GM18499 (cell line): ENCODE measurements around the gene PDK2.
"Not testable (repeated sequence)": the region's sequence is repeated elsewhere in the genome, so short reads cannot be mapped to it uniquely, and the experiment has no call there.

Experiments used
- ATAC-seq: cut with Tn5 transposase; IDR thresholded peaks from one replicate; pipeline ENCODE4 v1.9.1; 2021; ENCODE audit warnings: moderate number of reproducible peaks; ENCODE audit not compliant: insufficient read depth, unreplicated experiment

Gene PDK2

DNA sequence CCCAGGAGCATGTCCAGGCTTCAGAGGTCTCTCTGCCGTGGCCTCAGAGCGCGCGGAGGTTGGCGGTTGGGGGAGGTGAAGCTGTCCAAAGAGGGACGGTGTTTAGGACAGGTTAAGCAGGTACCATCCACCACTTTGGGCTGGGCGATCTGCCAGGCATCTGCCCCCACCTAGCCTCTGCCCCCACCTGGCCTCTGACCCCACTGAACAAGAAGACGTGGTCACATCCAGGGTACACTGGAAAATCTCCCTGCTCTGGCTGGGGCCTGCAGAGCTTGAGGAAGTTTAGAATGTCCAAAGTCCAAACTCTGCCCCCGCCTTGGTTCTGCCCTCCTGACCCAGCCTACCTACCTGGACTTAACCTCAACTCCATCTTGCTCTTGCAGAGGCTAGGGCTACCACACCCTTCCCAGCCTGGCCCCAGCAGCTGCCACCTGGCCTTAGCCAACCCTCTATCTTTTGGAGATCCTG is 37.6 kb upstream of the PDK2 start:
- ATAC-seq = no peak

DNA sequence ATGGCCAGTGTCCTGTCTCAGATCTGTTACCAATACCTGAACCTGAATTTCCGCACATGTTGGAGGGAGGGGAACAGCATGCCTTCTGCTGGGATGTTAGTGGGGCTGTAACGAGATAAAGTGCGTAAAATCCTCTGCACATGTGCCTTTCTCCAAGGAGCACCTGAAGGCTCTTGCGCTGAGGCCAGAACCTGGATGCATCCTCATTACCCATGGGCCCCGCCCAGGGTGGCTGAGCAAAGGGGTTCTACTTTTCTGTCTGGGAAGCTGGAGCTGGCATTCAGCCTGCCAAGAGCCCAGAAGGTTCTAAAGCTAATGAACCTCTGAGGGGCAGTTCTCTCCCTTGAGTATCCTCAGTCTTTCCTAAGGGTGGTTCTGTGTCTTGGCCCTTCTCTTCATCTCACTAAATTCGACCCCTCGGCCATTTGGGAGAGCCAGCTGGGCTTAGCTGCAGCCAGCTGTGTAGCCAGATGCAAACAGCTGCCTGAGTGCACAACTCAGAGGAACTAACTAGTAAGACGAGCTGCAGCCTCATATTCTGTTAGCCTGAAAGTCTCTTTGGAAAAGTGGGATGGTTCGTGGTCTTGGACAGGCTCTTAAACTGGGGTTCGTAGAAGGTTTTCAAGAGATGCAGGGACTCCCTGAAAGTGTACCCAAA is 36.7 kb upstream of the PDK2 start:
- no peak for ATAC-seq

DNA sequence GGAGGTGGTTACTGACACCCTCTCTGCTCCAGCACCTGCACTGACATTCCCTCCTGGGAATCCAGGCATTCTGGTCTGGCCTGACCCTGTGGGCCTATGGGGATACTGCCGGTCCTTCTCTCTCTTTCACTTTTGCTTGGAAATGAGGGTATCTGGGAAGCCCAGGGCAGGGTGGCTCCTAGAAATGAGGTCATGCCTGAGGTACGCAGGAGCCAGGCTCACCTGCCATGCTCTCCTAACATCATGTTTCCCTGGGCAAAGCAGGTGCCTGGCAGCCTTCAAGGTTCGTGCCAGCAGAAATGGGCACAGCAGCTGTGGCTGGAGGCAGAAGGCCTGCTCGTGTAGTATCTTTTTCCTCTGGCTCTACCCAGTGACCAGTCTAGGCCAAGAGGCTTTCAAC is 35.9 kb upstream of the PDK2 start:
- no peak for ATAC-seq

DNA sequence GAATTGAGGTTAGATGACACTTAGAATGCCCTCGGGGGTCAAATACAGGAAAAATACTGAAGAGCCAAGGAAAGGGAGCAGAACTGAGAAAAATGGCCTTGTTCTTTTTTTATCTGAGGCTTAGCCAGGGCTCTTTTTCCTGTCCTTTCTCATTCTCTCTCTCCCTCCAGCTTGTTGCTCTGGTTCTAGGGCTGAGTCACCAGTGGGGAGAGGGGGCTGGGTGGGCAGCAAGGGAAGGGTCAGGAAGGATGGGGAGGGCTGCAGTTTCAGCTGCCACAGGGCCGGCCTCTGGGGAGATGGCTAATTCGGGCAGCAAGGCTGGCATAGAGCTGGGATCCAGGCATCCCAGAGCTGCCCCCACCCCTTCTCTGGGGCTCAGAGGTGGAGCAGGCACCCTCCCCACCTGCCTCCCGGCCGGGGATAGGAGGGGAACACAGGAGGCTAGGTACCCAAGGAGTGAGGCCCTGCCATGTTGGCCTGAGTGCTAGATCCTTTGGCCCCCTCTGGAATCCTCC is 35.3 kb upstream of the PDK2 start:
- no peak for ATAC-seq

DNA sequence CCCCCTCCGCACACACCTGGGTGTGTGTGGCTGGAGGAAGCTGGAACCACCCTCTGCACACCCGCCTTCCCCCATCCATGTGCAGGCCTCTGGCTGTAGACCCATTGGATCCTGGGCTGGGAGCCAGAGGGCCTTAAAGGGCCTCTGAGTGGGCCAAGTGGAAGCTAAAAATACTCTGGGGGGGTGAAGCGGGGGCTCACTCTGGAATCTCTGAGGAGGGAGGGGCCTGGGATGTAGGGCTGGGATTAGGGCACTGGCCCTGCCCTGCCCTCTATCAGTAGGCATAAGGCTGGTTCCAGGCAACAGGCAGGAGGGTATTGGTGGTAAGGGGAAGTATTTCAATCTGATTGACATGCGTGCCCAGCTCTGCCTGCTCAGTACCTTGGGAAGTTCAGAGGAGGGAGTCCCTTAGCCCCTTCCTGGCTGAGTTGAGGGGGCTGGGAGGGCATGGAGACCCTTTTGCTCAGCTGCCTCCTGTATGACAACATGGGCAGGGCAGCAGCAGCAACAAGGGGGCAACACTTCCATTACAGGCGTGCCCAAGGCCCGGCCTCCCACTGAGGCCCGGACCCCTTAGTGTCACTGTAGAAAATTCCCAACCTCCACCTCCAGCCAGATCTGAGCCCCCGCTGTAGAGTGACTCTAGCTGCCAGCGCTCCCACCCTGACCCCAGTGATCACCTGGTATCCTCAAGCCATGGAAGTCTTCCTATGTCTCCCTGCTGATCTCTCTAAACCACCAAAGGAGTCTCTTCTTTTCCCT is 34.0 kb upstream of the PDK2 start:
- no peak for ATAC-seq

DNA sequence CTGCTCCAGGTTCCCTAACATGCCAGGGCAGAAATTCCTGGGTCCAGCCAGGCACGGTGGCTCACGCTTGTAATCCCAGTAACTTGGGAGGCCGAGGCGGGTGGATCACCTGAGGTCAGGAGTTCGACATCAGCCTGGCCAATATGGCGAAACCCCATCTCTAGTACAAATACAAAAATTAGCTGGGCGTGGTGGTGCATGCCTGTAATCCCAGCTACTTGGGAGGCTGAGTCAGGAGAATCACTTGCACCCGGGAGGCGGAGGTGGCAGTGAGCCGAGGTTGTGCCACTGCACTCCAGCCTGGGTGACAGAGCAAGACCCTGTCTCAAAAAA is 33.5 kb upstream of the PDK2 start:
- ATAC-seq = not testable (repeated sequence)

DNA sequence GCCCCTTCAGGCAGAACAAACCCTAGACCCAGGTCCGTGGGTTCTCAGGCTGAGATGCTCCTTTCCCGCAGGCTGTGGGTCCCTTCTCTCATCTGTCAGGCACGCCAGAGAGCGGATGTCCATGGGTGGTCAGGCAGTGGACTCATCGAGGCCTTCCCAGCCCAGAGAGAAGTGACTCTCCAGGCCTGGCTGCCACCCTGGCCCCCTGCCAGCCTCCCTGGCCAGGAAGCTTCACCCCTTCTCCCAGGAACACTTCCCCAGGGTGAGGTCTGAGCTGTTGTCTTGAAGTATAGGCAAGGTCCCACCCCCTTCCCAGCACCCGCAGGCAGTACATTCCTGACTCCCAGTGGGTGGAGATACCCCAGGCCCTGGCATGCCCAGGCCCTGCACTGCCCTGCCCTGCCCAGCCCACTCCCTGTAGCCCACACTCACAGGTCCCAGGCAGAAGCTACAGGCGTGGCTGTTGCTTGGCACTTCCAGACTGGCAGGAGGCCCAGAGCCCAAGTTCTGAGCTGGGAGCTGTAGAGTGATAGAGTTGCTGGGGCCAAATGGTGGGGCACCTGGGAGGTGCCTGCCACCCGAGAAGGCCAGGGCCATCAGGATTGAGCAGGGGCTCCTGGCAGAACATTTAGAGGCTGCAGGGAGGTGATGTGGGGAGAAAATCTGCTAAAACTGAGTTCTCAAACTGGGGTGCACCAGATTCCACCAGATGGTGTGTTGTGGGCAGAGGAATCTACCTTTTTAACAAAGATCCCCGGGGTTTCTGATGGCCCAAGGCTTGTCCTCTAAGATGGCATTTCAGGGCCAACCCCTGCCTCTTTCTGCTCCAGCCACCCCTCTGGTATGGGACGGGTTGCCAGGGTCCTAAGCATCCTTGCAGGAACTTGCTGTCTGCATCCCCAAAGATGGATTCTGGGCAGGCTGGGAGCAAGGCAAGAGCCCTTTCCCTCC is 32.6 kb upstream of the PDK2 start:
- ATAC-seq = no peak

DNA sequence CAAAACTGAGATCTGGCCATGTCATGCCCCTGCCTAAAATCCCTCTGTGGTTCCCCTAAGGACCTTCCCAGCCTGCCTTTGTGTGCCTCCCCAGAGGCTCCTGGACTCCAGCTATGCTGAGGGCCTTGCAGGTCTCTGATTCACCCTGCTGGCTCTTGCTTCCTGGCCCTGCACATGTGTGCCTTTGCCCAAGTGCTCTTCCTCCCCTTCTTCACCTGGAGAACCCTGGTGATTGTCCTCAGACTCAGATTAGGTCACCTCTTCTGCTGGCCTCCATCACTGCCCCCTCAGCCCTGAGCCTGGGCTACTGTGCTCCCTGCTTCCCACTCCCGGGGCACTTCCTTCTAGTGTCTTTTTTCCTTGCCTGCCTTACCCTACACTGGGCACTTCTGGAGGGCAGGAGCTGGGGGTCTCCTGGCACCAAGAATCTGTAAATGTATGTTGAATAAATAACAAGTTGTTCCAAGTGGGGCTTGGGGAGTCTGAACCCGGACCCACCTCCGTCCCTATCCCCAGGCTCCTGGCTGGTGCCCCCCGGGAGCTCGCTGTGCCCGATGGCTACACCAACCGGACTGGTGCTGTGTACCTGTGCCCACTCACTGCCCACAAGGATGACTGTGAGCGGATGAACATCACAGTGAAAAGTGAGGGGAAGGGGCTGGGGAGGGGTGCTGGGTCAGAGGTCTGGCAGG is 31.4 kb upstream of the PDK2 start:
- ATAC-seq = no peak

DNA sequence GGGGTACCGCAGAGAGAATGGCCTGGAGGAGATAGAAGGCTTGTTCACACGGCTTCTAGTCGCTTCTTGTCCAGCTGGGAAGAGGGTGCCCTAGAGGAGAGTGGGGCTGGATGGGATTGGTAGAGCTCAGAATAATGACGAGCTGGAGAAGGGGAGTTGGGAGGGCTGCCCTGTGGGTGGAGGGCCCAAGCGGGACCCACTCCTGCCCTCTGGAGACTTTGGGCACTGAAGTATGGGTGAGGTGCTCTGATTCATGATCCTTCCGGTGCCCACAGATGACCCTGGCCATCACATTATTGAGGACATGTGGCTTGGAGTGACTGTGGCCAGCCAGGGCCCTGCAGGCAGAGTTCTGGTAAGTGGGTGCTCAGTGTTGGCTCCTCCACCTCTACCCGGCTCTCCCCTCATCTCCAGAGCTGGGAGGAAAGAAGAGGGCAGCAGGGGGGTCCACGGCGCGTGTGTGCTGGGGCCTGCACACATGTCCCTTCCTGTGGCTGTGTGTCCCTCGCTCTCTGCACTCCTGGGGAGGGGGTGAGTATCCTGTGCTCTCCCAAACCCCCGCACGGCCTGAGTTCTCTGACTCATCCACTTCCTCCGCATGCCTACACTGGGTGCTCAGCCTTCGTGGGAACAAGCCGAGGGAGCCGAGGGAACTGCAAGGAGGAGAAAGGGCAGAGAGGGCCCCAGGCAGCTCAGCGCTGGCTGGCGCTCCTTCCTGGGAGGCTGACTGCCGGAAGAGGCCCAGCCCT is 30.7 kb upstream of the PDK2 start:
- no peak for ATAC-seq

DNA sequence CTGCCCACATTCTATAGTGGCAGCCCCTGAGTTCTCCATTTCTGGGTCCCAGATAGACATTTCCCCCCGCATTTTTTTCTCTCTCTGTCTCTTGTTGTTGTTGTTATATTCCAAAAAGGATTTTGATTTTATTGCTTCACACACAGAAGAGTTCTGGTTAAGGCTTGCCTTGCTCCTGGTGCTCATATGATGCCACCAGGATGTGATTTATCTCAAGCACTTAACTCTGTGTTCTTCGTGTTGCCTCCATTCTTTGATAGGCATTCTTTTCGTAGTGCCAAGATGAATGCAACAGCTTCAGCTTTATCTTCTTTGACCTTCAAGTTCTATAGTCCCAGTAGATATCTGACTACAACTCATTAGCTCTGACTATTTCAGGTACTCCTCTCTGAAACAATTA is 30.1 kb upstream of the PDK2 start:
- ATAC-seq = no peak

DNA sequence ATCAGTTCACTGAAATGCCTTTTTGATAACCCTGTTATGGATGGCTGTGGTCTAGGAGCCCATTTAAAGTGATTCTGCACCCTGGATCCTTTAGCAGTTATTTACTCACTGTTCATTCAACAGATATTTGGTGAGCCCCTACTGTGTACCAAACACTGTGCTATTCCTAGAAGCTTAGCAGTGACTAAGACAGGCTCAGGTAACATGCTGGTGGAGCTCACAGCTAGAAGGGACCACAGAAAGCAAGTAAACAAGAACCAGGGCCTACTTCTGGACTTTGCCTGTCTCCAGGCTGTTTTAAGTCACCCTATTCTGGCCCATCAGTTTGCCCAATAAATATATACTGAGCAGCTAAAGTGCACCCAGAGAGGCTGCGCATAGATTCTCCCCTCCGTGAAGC is 28.2 kb upstream of the PDK2 start:
- ATAC-seq = no peak

DNA sequence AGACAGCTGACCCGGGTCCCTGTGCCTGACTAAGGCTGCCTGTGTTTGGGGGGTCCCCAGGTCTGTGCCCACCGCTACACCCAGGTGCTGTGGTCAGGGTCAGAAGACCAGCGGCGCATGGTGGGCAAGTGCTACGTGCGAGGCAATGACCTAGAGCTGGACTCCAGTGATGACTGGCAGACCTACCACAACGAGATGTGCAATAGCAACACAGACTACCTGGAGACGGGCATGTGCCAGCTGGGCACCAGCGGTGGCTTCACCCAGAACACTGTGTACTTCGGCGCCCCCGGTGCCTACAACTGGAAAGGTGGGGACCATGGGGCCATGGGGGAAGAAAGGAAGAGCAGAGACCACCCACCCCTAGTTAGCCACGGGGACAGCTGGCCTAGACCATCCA is 27.2 kb upstream of the PDK2 start:
- no peak for ATAC-seq

DNA sequence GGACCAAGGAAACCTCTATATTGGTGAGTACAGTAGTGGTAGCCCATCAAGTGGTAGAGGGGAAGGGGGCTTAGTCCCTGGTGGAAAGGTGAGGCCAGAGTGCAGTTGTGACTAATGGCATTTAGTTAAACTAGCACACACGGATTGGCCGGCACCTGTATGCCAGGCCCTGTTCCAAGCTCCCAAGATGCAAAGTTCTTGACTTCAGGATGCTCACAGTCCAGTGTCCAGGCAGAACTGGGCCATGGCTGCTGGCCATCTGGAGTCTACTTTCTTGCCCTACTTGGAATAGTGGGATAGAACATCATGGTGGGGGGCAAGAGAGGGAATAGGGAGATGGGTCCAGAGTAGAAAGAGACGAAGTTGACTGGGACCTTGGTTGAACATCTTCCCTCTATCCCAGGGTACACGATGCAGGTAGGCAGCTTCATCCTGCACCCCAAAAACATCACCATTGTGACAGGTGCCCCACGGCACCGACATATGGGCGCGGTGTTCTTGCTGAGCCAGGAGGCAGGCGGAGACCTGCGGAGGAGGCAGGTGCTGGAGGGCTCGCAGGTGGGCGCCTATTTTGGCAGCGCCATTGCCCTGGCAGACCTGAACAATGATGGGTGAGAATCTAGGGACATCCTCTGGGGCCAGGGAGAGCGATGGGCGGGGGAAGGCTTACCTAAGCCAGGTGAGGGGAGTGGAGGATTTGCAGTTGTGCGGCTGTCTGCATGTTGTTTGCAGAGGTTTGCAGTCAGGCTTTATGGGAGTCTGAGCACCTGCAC is 24.1 kb upstream of the PDK2 start:
- no peak for ATAC-seq

DNA sequence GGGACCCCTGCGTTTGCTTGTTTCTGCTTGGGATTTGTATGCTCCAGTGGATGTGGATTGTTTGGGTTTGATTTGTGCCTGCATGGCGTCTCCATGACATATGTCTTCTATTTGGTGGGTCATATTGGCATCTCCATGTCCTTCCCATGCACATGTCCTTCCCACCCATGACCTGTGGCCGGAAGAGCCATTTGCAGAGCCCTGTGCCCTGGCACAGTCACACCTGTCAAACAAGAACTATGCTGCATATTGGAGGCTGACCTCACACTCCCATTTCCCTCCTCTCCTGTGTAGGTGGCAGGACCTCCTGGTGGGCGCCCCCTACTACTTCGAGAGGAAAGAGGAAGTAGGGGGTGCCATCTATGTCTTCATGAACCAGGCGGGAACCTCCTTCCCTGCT is 23.5 kb upstream of the PDK2 start:
- ATAC-seq = no peak

DNA sequence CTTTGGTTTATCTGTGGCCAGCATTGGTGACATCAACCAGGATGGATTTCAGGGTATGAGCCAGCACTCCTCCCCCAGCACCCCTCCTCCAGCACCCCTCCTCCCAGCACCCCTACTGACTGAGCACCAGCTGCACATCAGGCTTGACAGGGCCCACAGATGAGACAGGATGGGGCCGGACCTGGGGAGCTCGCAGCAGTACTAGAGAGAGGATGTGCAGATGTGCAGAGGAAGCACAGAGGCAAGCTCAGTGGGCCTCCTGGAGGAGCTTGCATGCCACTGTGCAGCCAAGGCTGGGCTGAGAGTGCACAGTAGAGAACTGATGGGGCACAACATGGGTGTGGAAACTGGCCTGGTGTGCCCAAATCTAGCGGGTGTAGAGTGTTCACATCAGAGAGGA is 23.0 kb upstream of the PDK2 start:
- no peak for ATAC-seq

DNA sequence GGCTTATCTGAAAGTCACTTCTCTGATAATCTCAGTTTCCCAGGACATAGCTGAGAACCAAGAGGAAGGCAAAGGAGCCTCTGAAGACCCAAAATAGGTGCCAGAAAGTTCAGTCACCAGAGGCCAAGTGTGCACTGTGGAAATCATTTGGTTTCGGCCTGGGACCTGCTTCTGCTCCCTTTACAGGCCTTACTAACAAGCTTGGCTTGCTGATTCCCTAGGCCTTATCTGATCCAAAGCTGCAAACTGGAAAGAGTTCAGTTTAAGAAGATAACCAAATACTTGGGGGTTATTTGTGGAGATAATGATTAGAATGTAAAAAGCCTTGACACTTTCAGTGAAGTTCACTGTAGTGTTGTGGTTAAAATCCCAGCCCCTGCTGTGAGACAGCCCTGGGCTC is 22.2 kb upstream of the PDK2 start:
- ATAC-seq = no peak

DNA sequence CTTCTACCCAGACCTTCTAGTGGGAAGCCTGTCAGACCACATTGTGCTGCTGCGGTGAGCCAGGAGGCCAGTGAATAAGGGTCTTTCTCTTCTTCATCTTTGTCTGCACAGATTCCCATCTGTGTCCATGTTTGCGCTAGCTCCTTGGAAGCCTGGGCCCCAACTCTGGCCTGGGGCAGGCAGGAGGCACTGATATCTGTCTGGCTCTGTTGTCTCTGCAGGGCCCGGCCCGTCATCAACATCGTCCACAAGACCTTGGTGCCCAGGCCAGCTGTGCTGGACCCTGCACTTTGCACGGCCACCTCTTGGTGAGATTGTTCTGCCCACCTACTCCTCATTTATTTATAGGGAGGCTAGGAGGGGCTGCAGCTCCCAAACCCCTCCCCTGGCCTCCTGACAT is 20.9 kb upstream of the PDK2 start:
- no peak for ATAC-seq

DNA sequence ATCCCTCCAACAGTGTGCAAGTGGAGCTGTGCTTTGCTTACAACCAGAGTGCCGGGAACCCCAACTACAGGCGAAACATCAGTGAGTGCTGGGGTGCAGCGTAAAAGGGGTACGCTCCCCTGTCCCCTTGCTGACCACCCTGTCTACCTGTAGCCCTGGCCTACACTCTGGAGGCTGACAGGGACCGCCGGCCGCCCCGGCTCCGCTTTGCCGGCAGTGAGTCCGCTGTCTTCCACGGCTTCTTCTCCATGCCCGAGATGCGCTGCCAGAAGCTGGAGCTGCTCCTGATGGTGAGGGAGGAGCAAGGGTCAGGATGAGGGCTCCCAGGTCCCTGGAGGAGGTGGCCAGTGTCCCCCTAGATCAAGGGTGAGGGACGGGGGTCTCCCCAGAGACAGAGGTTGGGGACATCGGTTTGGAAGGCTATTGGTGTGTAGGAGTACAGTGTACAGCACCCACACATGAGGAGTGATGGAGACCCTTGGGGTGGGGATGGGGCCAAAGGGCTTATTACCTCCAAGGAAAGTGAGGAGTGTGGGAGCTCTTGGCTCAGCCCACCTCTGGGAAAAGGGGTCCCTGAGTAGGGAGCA is 19.6 kb upstream of the PDK2 start:
- no peak for ATAC-seq

DNA sequence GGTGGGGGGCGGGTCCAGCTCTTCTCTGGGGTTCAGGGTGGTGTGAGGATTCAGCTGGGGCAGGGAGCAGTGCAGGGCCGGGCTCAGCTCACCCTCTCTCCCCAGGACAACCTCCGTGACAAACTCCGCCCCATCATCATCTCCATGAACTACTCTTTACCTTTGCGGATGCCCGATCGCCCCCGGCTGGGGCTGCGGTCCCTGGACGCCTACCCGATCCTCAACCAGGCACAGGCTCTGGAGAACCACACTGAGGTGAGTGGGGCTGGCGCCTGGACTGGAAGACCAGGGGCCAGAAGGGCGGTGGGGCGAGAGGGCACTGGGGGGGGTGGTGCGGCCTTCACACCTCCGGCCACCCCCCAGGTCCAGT is 18.9 kb upstream of the PDK2 start:
- ATAC-seq = no peak
